Mesenchymal stem cell (in vitro differentiated cells and primary cell): ENCODE results near the gene RNU6-9.

Experiments
- DNase-seq: peaks from one replicate; pipeline ENCODE4 v3.0.0-alpha.2; 2013
- H2AFZ ChIP-seq: one replicate; pipeline ENCODE4 v1.6.1; 2013; ENCODE audit warnings: low read depth, mild to moderate bottlenecking, control low read depth, inconsistent platforms, low read length, moderate library complexity
- H2AK5ac ChIP-seq: 2 replicates; pipeline ENCODE4 v1.6.1; 2013; ENCODE audit warnings: low read length, moderate library complexity, mild to moderate bottlenecking, inconsistent platforms; ENCODE audit not compliant: severe bottlenecking
- H2BK120ac ChIP-seq: one replicate; pipeline ENCODE4 v1.6.1; 2013; ENCODE audit warnings: low read depth, mild to moderate bottlenecking, inconsistent platforms, low read length, moderate library complexity
- H2BK12ac ChIP-seq, 2 experiments: one replicate each; pipeline ENCODE4 v1.6.1; 2013; ENCODE audit warnings: inconsistent platforms in 2 of 2, low read length in 2 of 2, mild to moderate bottlenecking in 2 of 2, moderate library complexity in 2 of 2, control low read depth in 1 of 2
- H2BK15ac ChIP-seq: one replicate; pipeline ENCODE4 v1.6.1; 2013; ENCODE audit warnings: mild to moderate bottlenecking, low read depth, inconsistent platforms; ENCODE audit not compliant: poor library complexity, severe bottlenecking
- H2BK5ac ChIP-seq: 2 replicates; pipeline ENCODE4 v1.6.1; 2013; ENCODE audit warnings: low read depth, mild to moderate bottlenecking, low read length, control low read depth, inconsistent platforms; ENCODE audit not compliant: poor library complexity, severe bottlenecking
- H3K14ac ChIP-seq, 2 experiments: one replicate each; pipeline ENCODE4 v1.6.1; 2013; ENCODE audit warnings: inconsistent platforms in 2 of 2, low read length in 2 of 2, control low read depth in 1 of 2, mild to moderate bottlenecking in 1 of 2, moderate library complexity in 1 of 2
- H3K18ac ChIP-seq, 2 experiments: one replicate each; pipeline ENCODE4 v1.6.1; 2013; ENCODE audit warnings: inconsistent platforms in 2 of 2, low read length in 2 of 2, control low read depth in 1 of 2, low read depth in 1 of 2, mild to moderate bottlenecking in 1 of 2
- H3K23ac ChIP-seq, 2 experiments: one replicate each; pipeline ENCODE4 v1.6.1; 2013; ENCODE audit warnings: inconsistent platforms in 2 of 2, low read length in 2 of 2, mild to moderate bottlenecking in 2 of 2, moderate library complexity in 2 of 2, control low read depth in 1 of 2
- H3K27ac ChIP-seq: 2 replicates; pipeline ENCODE4 v1.5.1; 2013; ENCODE audit warnings: mild to moderate bottlenecking, moderate library complexity, low read length, control low read depth, inconsistent platforms; ENCODE audit not compliant: poor library complexity, severe bottlenecking
- H3K27me3 ChIP-seq, 2 experiments: 2 replicates each; pipeline versions ENCODE4 v1.6.1 to v1.7.0; 2013; ENCODE audit warnings: low read length in 2 of 2, mild to moderate bottlenecking in 2 of 2, moderate library complexity in 2 of 2, control low read depth in 1 of 2, inconsistent platforms in 1 of 2; ENCODE audit not compliant: control insufficient read depth in 1 of 2, insufficient read depth in 1 of 2
- H3K36me3 ChIP-seq, 2 experiments: 2 replicates each; pipeline versions ENCODE4 v1.6.1 to v1.7.0; 2013; ENCODE audit warnings: low read length in 2 of 2, control low read depth in 1 of 2, inconsistent platforms in 1 of 2, low read depth in 1 of 2, mild to moderate bottlenecking in 1 of 2; ENCODE audit not compliant: insufficient read depth in 2 of 2, control insufficient read depth in 1 of 2
- H3K4ac ChIP-seq, 2 experiments: one replicate each; pipeline ENCODE4 v1.6.1; 2013; ENCODE audit warnings: inconsistent platforms in 2 of 2, low read length in 2 of 2, mild to moderate bottlenecking in 2 of 2, moderate library complexity in 2 of 2, control low read depth in 1 of 2, low read depth in 1 of 2
- H3K4me1 ChIP-seq: 2 replicates; pipeline ENCODE4 v1.6.1; 2013; ENCODE audit warnings: low read depth, low read length, control low read depth; ENCODE audit not compliant: control insufficient read depth, insufficient read depth
- H3K4me2 ChIP-seq: 2 replicates; pipeline ENCODE4 v1.6.1; 2013; ENCODE audit warnings: low read length, mild to moderate bottlenecking, inconsistent platforms; ENCODE audit not compliant: poor library complexity, severe bottlenecking
- H3K4me3 ChIP-seq, 2 experiments: 2 replicates each; pipeline versions ENCODE4 v1.5.1 to v1.7.0; 2013; ENCODE audit warnings: low read length in 2 of 2, mild to moderate bottlenecking in 2 of 2, control low read depth in 1 of 2, low read depth in 1 of 2; ENCODE audit not compliant: insufficient read depth in 1 of 2
- H3K79me1 ChIP-seq: replicated peaks from 2 replicates; pipeline ENCODE4 v1.6.1; 2013; ENCODE audit warnings: mild to moderate bottlenecking, control low read depth, low read length, inconsistent platforms; ENCODE audit not compliant: poor library complexity, severe bottlenecking
- H3K9ac ChIP-seq: 2 replicates; pipeline ENCODE4 v1.7.0; 2013; ENCODE audit warnings: mild to moderate bottlenecking, low read length, moderate library complexity
- H3K9me3 ChIP-seq: 2 replicates; pipeline ENCODE4 v1.7.0; 2013; ENCODE audit warnings: mild to moderate bottlenecking, low read length; ENCODE audit not compliant: control insufficient read depth
- H4K8ac ChIP-seq: one replicate; pipeline ENCODE4 v1.6.1; 2013; ENCODE audit warnings: inconsistent platforms, mild to moderate bottlenecking, low read length, moderate library complexity
- H4K91ac ChIP-seq: one replicate; pipeline ENCODE4 v1.6.1; 2013; ENCODE audit warnings: mild to moderate bottlenecking, low read length, inconsistent platforms
- WGBS: methylation state at CpG from one replicate; pipeline ENCODE4 v1.1.7; 2013; ENCODE audit warnings: mixed read lengths; 5-methylcytosine and 5-hydroxymethylcytosine counted together

The RNU6-9 gene

DNA sequence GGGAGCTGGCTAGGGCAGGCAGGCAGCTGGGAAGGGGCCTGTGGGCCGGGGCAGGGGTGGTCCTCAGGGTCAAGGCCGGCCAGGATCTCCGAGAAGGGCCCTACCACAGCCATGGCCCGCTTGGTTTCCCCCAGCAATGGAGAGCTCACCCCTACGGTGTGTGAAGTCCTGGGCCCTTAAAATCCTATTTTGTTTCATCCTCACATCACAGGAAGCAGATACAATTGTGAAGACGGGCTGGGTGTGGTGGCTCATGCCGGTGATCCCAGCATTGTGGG, 8.7 kb downstream of the RNU6-9 start:
- peaks cover 32% of the 10 kb centered on the region for H3K79me1 ChIP-seq
- H3K36me3 ChIP-seq, result peaks cover 20 to 59% of the 10 kb centered on the region in 2 experiments
- no peak overlapping the region for H3K23ac ChIP-seq
- no peak overlapping the region for H2BK120ac ChIP-seq
- H2BK12ac ChIP-seq, result no peak overlapping the region
- no peak overlapping the region for H3K4me2 ChIP-seq
- H4K8ac ChIP-seq, result no peak overlapping the region
- H3K9me3 ChIP-seq, result no peaks in the 10 kb centered on the region
- H3K27me3 ChIP-seq, result no peaks in the 10 kb centered on the region
- H2AK5ac ChIP-seq, result no peak overlapping the region
- H3K9ac ChIP-seq, result no peak overlapping the region
- no peak overlapping the region for H4K91ac ChIP-seq
- peaks cover 27% of the 10 kb centered on the region for H3K4me1 ChIP-seq
- DNase-seq, result no peak
- H2AFZ ChIP-seq, result no peak overlapping the region
- no peak overlapping the region for H2BK5ac ChIP-seq
- no peak overlapping the region for H3K14ac ChIP-seq
- no peak overlapping the region for H3K4ac ChIP-seq
- H2BK15ac ChIP-seq, result no peak overlapping the region
- WGBS, result 84% methylated on average over 7 of the region's 7 CpGs
- H3K4me3 ChIP-seq, result no peak overlapping the region
- no peak overlapping the region for H3K18ac ChIP-seq
- no peak overlapping the region for H3K27ac ChIP-seq

DNA sequence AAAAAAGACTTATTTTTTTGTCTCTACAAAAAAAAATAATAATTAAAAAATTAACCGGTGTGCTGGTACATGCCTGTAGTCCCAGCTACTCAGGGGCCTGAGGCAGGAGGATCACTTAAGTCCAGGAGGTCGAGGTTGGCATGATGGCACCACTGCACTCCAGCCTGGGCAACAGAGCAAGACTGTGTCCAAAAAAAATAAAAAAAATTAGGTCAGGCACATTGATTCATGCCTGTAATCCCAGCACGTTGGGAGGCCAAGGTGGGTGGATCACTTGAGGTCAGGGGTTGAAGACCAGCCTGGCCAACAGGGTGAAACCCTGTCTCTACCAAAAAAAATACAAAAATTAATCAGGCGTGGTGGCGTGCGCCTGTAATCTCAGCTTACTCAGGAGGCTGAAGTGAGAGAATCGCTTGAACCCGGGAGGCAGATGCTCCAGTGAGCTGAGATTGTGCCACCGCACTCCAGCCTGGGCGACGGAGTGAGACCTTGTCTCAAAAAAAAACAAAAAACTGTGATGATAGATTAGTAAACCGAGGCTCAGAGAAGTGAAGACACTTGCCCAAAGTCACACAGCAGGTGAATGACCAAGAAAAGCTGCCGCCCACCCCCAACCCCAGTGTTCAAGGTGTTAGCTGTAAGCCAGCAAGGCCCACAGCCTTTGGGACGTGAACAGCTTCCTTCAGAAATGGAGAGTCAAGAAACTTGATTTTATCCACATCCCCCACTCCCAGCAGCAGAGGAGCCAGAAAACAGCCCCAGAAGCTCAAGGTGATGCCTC, 9.4 kb downstream of the RNU6-9 start:
- H3K27me3 ChIP-seq, result no peaks in the 10 kb centered on the region
- H3K79me1 ChIP-seq, result peaks cover 33% of the 10 kb centered on the region
- no peak for DNase-seq
- H3K14ac ChIP-seq, result no peak overlapping the region
- no peak overlapping the region for H4K8ac ChIP-seq
- H2BK12ac ChIP-seq, result no peak overlapping the region
- no peak overlapping the region for H2BK120ac ChIP-seq
- peaks cover 14 to 57% of the 10 kb centered on the region in 2 experiments for H3K36me3 ChIP-seq
- H2BK5ac ChIP-seq, result no peak overlapping the region
- 94% methylated on average over 14 of the region's 14 CpGs for WGBS
- no peak overlapping the region for H3K4me2 ChIP-seq
- no peak overlapping the region for H2BK15ac ChIP-seq
- no peak overlapping the region for H2AFZ ChIP-seq
- no peak overlapping the region for H3K27ac ChIP-seq
- peaks cover 28% of the 10 kb centered on the region for H3K4me1 ChIP-seq
- H3K9me3 ChIP-seq, result no peaks in the 10 kb centered on the region
- no peak overlapping the region for H3K4ac ChIP-seq
- H3K18ac ChIP-seq, result no peak overlapping the region
- no peak overlapping the region for H2AK5ac ChIP-seq
- no peak overlapping the region for H3K23ac ChIP-seq
- no peak overlapping the region for H3K9ac ChIP-seq
- no peak overlapping the region for H4K91ac ChIP-seq
- no peak overlapping the region for H3K4me3 ChIP-seq

DNA sequence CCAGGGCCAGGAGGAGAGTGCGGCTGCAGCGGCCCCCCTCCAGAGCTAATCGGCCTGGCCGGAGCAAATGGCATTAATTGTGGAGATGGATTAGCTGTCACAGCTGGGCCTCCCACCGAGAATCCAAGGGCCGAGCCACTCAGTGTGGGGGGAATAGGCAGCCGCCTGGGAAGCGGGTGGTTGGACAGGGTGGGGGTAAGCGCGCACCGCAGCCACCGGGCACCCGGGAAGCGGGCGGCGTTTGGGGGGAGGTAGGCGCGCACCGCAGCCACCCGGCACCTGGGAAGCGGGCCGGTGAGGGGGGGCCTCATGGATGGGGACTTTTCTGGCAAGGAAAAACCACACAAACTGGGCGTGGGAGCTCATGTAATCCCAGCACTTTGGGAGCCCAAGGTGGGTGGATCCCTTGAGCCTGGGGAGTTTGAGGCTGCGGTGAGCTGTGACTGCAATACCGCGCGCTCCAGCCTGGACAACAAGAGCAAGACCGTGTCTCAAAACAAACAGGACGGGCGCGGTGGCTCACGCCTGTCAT, 10.0 kb downstream of the RNU6-9 start:
- Histone ChIP-seq H3K4ac (no peak overlapping the region), H3K9ac (no peak overlapping the region), H3K23ac (no peak overlapping the region), H3K27ac (no peak overlapping the region), H2BK120ac (no peak overlapping the region), H4K91ac (no peak overlapping the region), H3K27me3 (no peaks in the 10 kb centered on the region), H2AK5ac (no peak overlapping the region), H3K4me2 (peak overlapping the region; percentile 20), H2BK12ac (no peak overlapping the region), H3K18ac (no peak overlapping the region), H2AFZ (no peak overlapping the region), H3K4me1 (peaks cover 29% of the 10 kb centered on the region), H3K14ac (no peak overlapping the region), H3K9me3 (no peaks in the 10 kb centered on the region), H3K4me3 (no peak overlapping the region), H2BK15ac (no peak overlapping the region), H4K8ac (no peak overlapping the region), H3K79me1 (peaks cover 34% of the 10 kb centered on the region), H3K36me3 (peaks cover 13 to 54% of the 10 kb centered on the region in 2 experiments), H2BK5ac (no peak overlapping the region)
- DNase-seq, result no peak
- WGBS, result 71% methylated on average over 32 of the region's 32 CpGs

DNA sequence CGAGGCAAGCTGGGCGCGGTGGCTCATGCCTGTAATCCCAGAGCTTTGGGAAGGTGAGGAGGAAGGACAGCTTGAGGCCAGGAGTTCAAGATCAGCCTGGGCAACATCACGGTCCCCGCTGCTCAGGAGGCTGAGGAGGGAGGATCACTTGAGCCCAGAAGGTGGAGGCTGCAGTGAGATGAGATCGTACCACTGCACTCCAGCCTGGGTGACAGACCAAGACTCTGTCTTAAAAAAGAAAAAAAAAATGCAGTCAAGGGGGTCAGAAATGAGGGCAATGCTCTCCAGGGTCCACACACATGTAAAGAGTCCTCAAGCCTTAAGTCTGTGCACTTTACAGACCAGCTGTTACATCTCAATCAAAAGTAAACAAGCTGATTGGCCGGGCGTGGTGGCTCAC, 11.3 kb downstream of the RNU6-9 start:
- Histone ChIP-seq H3K9ac (no peak overlapping the region), H3K79me1 (peaks cover 28% of the 10 kb centered on the region), H2BK5ac (no peak overlapping the region), H3K27me3 (no peaks in the 10 kb centered on the region), H3K4me3 (no peak overlapping the region), H3K9me3 (no peaks in the 10 kb centered on the region), H3K27ac (no peak overlapping the region), H3K14ac (no peak overlapping the region), H2AFZ (no peak overlapping the region), H2BK12ac (no peak overlapping the region), H3K4me2 (no peak overlapping the region), H3K4ac (no peak overlapping the region), H2BK15ac (no peak overlapping the region), H3K36me3 (peaks cover 2 to 46% of the 10 kb centered on the region in 2 experiments), H4K91ac (no peak overlapping the region), H3K4me1 (peaks cover 40% of the 10 kb centered on the region), H4K8ac (no peak overlapping the region), H3K23ac (no peak overlapping the region), H2BK120ac (no peak overlapping the region), H3K18ac (no peak overlapping the region), H2AK5ac (no peak overlapping the region)
- no peak for DNase-seq
- WGBS, result 98% methylated on average over 8 of the region's 8 CpGs
